ENCODE measurements around the gene VASN.
"Not testable (repeated sequence)": the region's sequence is repeated elsewhere in the genome, so short reads cannot be mapped to it uniquely, and the experiment has no call there.

Gene VASN

DNA sequence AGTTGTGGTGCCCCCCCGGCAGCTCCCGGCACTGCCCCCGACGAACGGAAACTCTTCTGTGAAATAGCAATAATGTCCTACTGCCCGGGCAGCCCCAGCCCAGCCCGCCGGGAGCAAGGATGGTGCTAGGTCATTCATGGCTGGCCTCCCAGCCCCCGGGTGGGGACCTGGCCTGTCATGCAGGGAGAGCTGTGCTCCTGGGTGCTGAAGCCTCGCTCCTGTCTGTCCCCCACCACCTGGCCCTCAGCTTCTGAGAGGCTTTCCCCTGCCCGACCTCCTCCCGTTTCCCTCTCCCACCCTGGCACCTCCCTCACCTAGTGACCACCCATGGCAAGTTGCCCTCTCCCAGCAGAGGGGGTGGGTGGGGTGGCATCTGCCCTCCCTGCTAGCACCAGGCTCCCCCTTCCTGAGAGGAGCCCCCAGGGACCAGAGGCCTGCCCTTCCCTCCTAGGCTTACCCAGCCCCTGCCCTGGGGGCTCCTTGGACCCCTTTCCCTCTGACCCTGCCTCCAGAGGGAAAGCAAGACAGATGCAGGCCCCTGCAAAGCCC lies 34.0 kb upstream of the VASN start:
- DNase-seq (ENCODE audit: low spot score): no peak

DNA sequence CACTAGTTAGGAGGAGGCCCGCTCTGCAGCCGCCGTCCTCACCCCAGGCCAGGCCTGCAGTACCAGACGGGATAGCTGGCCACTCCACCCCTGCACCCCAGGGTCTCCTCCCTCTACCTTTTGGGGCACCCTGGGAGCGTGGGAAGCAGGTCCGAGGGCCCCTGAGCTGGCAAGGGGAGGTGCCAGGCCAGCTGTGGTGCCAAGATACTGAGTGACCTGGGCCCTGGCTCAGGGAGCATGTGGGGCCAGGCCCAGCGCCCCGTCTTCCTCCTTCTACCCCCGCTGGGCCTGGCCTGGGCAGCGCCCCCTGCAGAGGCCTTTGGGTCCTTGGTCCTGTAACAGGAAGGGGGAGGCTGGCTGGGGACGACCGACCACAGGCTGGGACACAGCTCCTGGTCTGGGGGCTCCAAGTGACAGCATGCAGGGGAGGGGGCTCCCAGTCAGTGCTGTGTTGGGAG lies 33.5 kb upstream of the VASN start:
- no peak for DNase-seq (ENCODE audit: low spot score)

GRCh38 chr16:4338712-4339299 lies 32.8 kb upstream of the VASN start:
- DNase-seq (ENCODE audit: low spot score): no peak

DNA sequence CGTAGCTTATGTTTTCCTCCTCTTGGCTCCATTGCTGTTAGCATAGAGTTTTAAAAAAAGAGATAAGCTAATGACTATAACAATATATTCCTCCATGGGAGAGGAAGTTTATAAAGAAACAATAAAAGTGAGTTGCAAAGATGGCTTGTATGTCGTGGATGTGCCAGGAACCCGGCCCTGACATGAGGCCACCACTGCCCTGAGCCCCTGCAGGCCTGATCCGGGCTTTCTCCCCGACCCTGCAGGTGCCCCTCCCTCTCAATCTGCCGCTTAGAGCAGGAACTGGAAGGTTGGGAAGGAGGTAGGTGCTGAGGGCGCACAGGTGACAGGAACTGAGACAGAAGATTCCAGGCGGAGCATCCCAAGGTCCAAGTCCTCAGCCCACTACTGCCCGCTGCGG lies 32.2 kb upstream of the VASN start:
- no peak for DNase-seq (ENCODE audit: low spot score)

GRCh38 chr16:4339909-4340308 lies 31.7 kb upstream of the VASN start:
- no peak for DNase-seq (ENCODE audit: low spot score)

DNA sequence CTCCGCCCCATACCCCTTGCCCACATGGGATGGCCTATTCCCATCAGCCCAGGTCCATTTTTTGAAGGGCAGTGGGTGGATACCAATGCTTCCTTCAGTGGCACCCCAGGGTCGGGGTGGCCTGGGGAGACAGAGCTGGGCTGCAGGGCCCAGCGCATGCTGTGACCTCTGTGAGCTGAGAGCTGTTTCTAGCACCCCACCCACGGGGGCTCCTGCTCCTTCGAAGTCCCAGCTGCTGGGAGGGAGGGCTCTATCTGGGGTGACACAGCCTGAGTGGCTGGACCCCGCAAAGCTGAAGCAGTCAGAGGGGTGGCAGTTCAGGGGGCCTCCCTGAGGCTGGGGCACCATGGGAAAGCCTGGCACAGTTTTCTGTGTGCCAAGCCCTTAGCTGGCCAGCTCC lies 31.2 kb upstream of the VASN start:
- DNase-seq (ENCODE audit: low spot score): no peak

DNA sequence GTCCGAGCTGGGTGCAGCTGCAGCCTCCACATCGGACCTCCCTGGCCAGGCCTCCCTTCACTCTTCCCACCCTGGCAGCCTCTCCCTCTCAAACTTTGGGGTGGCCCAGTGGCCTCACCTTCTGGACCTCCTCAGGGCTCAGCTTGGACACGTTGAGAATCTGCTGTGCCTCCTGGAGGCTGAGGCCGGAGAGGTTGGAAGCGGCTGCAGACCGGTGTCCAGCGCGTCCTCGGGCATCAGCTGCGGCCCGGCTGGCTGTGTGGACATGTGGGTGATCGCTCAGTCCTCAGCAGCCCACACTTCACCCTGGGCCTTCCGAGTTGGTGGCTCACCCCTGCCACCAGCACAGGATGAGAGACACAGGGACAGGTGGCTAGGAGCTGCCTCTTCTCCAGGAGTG lies 30.4 kb upstream of the VASN start:
- DNase-seq (ENCODE audit: low spot score): no peak

GRCh38 chr16:4342866-4343744 lies 28.5 kb upstream of the VASN start:
- no peak for DNase-seq (ENCODE audit: low spot score)

- DNase-seq (ENCODE audit: low spot score): not testable (repeated sequence)
Observed at GRCh38 chr16:4344300-4344982, 27.2 kb upstream of the VASN start.

- no peak for DNase-seq (ENCODE audit: low spot score)
Observed at GRCh38 chr16:4344983-4345835, 26.4 kb upstream of the VASN start.

DNA sequence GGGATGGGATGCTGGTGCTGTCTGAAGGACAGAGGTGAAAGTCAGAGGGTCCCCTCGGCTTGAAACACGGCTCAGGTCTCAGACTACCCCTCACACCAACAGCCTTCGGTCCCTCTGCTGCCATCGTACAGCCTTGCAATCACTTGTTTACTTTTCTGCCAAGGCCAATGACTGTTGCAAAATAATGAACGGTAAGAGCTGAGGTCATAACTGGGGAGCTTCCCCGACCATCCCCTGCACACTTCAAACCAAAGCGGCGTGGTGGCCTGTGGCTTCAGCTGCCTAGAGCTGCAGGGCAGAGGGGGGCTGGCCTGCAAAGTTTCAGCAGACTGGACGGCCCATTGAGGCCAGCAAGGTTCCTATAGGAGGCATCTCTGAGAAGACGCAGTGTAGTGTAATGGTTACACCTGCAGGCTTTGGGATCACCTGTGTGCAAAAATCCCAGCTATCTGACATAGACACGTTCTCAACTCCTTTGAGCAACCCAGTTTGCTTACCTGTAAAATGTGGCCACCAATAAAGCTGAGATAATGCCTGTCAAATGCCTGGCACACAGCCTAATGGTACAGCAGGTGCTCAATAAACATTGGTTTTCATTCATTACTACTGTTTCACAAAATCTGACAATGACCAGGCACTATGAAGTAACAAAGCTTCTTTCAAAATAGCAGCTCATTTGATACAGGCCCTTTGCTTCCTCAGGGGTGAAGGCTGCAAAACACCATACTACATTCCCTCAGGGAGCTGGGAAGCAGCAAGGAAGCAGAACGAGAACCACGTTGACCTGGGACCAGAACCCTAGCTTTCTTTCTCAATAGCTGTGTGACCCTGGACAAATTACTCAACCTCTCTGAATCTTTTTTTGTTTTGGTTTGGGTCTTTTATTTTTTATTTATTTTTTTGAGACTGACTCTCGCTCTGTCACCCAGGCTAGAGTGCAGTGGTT lies 25.5 kb upstream of the VASN start:
- no peak for DNase-seq (ENCODE audit: low spot score)

GRCh38 chr16:4347010-4347409 lies 24.6 kb upstream of the VASN start:
- DNase-seq (ENCODE audit: low spot score): no peak

DNA sequence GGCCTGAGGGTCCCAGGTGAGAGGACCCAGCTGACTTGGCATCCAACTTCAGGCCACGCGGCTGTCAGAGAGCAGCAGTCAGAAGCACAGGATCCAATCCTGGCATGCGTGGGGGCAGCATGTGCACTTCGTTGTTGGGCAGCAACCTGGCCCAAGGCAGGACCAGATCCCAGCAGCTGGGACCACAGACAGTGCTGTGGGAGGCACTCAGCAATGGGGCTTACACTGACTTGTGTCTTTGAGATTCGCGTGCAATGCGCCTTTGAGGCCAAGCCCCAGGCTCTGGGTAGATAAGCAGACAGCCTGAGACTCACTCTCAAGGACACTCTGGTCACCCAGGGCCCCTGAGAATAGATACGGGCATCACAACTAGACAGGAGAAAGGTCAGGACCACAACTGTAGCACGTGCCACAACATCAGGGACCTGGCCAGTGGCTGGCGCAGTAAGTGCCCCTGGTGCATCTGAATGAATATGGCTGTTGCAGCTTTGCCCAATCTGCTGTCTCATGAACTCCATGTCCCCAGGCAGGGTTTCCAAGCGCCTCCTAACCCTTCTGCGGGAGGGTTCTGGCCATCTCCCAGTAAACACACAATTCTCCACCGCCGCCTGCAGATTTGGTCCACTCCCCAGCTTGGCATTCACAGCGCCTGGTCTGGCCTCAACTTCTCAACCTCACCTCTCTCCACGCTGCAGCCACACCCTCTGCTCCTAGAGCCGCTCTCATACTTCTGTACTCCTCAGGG lies 23.7 kb upstream of the VASN start:
- DNase-seq (ENCODE audit: low spot score): no peak

GRCh38 chr16:4349332-4349731 lies 22.3 kb upstream of the VASN start:
- no peak for DNase-seq (ENCODE audit: low spot score)

DNA sequence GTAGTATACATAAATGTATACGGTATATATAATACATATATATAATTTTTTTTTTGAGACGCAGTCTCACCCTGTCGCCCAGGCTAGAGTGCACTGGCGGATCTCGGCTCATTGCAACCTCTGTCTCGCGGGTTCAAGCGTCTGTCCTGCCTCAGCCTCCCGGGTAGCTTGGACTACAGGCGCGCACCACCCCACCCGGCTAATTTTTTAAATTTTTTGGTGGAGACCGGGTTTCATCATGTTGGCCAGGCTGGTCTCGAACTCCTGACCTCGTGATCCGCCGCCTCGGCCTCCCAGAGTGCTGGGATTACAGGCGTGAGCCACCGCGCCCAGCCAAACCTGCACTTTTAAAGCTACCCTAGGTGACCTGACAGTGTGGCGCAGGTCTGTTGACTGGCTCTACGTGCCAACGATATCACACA lies 21.3 kb upstream of the VASN start:
- no peak for DNase-seq (ENCODE audit: low spot score)

GRCh38 chr16:4350787-4351659 lies 20.6 kb upstream of the VASN start, which contains the start of gene PAM16:
Gene PAM16, minus strand, starts transcription at chr16:4351321. Its CDS starts 87 bp downstream, at chr16:4351234.
- peak; percentile 90 for DNase-seq (ENCODE audit: low spot score)

DNA sequence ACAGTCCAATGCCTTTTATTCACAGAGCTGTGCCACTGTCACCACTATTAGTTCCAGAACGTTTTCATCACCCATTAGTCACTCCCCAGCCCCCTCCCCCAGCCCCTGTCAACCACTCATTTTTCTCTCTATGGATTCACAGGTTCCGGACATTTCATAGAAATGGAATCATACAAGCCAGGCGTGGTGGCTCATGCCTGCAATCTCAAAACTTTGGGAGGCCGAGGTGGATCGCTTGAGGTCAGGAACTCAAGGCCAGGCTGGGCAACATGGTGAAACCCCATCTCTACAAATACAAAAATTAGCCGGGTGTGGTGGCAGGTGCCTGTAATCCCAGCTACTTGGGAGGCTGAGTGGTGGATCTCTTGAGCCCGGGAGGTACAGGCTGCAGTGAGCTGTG lies 19.8 kb upstream of the VASN start:
- no peak for DNase-seq (ENCODE audit: low spot score)

DNA sequence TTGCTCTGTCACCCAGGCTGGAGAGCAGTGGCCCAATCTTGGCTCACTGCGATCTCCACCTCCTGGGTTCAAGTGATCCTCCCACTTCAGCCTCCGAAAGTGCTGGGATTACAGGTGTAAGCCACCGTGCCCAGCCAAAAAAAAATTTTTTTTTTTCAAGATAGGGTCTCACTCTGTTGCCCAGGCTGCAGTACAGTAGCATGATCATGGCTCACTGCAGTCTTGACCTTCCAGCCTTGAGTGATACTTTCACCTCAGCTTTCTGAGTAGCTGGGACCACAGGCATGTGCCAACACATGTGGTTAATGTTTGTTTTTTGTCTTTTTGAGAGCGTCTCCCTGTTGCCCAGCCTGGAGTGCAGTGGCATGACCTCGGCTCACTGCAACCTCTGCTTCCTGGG lies 18.8 kb upstream of the VASN start:
- DNase-seq (ENCODE audit: low spot score): no peak

GRCh38 chr16:4353675-4354074 lies 18.0 kb upstream of the VASN start:
- no peak for DNase-seq (ENCODE audit: low spot score)
